Measurements from ENCODE around the gene ANXA3.

The ANXA3 gene

DNA sequence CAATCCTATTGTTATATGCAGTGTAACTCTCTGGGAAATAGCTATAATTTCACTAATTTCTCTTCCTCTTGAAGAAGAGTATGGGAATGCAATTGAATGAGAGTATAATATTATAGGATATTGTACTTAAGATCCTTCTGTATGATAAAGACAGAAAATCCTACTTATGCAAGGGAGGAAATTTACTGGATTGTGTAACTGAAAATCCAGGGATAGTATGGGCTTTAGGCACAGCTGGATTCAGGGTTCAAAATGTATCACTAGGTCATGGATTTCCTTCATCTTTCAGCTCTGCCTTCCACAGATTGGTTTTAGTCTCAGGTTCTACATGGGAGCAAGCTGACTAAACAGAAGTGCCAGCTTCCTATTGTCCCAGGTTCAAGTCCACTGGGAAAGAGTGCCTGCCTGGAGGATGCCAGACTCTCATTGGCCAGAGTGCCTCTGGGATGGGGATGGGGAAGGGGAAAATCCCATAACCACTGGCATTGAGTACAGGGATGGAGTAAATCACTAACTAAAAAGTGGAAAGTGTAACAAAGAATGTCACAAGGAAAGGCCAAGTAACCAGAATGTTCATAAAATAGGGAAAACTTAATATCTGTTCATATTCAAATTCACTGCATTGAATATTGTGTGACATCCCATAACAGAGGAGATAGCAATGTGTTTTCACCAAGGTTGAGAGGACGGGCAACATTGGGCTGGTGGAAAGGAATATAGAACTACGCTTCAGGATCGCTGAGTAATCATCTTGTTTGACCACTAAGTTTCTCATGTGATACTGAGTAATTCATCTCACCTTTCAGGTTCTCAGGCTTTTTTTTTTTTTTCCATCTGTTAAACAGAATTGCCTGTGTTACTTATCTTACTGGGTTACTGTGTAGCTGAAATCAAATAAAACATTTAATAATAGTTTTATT lies 75.7 kb downstream of the ANXA3 start:
- TF ChIP-seq EP300 (IDR thresholded peaks at IDR 0.05; ENCODE audit: borderline replicate concordance) (no peak), NFIC (IDR thresholded peaks at IDR 0.05) (no peak), CEBPB (IDR thresholded peaks at IDR 0.05) (no peak), RAD21 (IDR thresholded peaks at IDR 0.05; ENCODE audit: low read depth) (no peak), TCF12 (IDR thresholded peaks at IDR 0.05; ENCODE audit: low read depth) (no peak), TEAD4 (IDR thresholded peaks at IDR 0.05) (no peak), YY1 (IDR thresholded peaks at IDR 0.05; ENCODE audit: low read depth) (no peak), EGR1 (IDR thresholded peaks at IDR 0.05) (no peak), TAF1 (IDR thresholded peaks at IDR 0.05; ENCODE audit: low read depth) (no peak), CREB1 (IDR thresholded peaks at IDR 0.05; ENCODE audit: low read depth) (no peak), ZBTB7A (IDR thresholded peaks at IDR 0.05; ENCODE audit: low read depth) (no peak)
- TF ChIP-seq, protein P1, sequence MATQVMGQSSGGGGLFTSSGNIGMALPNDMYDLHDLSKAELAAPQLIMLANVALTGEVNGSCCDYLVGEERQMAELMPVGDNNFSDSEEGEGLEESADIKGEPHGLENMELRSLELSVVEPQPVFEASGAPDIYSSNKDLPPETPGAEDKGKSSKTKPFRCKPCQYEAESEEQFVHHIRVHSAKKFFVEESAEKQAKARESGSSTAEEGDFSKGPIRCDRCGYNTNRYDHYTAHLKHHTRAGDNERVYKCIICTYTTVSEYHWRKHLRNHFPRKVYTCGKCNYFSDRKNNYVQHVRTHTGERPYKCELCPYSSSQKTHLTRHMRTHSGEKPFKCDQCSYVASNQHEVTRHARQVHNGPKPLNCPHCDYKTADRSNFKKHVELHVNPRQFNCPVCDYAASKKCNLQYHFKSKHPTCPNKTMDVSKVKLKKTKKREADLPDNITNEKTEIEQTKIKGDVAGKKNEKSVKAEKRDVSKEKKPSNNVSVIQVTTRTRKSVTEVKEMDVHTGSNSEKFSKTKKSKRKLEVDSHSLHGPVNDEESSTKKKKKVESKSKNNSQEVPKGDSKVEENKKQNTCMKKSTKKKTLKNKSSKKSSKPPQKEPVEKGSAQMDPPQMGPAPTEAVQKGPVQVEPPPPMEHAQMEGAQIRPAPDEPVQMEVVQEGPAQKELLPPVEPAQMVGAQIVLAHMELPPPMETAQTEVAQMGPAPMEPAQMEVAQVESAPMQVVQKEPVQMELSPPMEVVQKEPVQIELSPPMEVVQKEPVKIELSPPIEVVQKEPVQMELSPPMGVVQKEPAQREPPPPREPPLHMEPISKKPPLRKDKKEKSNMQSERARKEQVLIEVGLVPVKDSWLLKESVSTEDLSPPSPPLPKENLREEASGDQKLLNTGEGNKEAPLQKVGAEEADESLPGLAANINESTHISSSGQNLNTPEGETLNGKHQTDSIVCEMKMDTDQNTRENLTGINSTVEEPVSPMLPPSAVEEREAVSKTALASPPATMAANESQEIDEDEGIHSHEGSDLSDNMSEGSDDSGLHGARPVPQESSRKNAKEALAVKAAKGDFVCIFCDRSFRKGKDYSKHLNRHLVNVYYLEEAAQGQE (IDR thresholded peaks at IDR 0.05; ENCODE audit: low read depth) = no peak
- TF ChIP-seq, protein P2, sequence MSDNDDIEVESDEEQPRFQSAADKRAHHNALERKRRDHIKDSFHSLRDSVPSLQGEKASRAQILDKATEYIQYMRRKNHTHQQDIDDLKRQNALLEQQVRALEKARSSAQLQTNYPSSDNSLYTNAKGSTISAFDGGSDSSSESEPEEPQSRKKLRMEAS (IDR thresholded peaks at IDR 0.05) = no peak

DNA sequence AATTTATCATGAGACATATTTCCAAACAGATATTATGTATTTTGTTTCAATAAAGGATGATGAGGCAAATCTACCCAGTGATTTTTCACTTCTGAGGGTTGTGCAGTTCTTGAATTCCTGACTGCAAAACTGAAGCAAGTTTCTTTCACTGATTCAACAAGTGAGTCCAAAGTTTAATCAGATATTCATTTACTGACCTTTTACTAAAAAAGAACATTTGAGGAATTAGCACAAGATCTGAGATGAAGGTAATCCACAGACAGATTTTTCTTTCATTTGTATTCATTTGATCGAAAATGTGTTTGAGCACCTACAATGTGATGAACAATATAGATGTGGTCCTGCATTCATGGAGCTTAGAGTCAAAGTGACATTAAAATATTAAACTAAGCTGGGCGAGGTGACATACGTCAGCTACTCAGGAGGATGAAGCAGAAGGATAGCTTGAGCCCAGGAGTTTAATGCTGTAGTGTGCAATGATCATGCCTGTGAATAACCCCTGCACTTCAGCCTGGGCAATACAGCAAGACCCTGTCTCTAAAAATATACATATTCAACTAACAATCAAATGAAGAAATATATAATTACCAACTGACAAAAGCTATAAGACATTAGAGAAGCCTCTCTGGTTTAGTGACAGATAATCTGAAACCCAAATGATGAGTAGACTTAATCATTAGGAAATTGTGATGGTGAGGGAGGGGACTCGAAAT lies 76.6 kb downstream of the ANXA3 start:
- no peak for TF ChIP-seq YY1 (IDR thresholded peaks at IDR 0.05; ENCODE audit: low read depth)
- TF ChIP-seq CREB1 (IDR thresholded peaks at IDR 0.05; ENCODE audit: low read depth) = no peak
- TF ChIP-seq RAD21 (IDR thresholded peaks at IDR 0.05; ENCODE audit: low read depth) = no peak
- no peak for TF ChIP-seq NFIC (IDR thresholded peaks at IDR 0.05)
- TF ChIP-seq CEBPB (IDR thresholded peaks at IDR 0.05) = no peak
- TF ChIP-seq, protein P2 (IDR thresholded peaks at IDR 0.05) = no peak
- TF ChIP-seq, protein P1 (IDR thresholded peaks at IDR 0.05; ENCODE audit: low read depth) = no peak
- TF ChIP-seq TEAD4 (IDR thresholded peaks at IDR 0.05) = no peak

DNA sequence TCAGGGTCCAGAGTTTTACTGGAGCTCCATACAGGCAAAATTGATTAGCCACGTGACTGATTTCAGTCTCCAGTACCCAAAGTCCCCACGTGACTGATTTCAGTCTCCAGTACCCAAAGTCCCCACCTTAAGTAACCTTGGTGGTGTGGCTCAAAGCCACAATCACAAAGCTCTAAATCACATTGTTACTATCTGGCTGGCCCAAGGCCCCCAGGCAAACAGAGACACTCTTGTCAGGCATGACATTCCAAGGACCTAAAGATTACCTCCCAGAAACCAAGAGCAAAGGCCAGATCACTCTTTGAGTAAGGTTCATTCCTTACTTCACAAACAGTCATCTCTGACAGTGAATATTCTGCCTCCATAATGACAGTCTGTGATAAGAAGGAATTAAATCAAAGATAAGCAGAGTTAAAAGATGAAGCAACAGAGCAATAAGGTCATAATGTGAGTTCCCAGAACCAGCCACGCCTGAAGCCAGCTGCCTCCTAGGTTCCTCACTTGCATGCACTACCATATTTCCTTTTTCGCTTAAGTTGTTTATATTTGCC lies 78.5 kb downstream of the ANXA3 start:
- TF ChIP-seq RAD21 (IDR thresholded peaks at IDR 0.05; ENCODE audit: low read depth) (no peak), FOXM1 (IDR thresholded peaks at IDR 0.05; ENCODE audit: borderline replicate concordance, low read depth) (no peak), EGR1 (IDR thresholded peaks at IDR 0.05) (no peak), TCF12 (IDR thresholded peaks at IDR 0.05; ENCODE audit: low read depth) (no peak), YY1 (IDR thresholded peaks at IDR 0.05; ENCODE audit: low read depth) (no peak), NFIC (IDR thresholded peaks at IDR 0.05) (no peak), CREB1 (IDR thresholded peaks at IDR 0.05; ENCODE audit: low read depth) (no peak), TEAD4 (IDR thresholded peaks at IDR 0.05) (no peak), EP300 (IDR thresholded peaks at IDR 0.05; ENCODE audit: borderline replicate concordance) (no peak), TAF1 (IDR thresholded peaks at IDR 0.05; ENCODE audit: low read depth) (no peak), ZBTB7A (IDR thresholded peaks at IDR 0.05; ENCODE audit: low read depth) (no peak), CEBPB (IDR thresholded peaks at IDR 0.05) (no peak)
- TF ChIP-seq, protein P2 (IDR thresholded peaks at IDR 0.05) = no peak
- TF ChIP-seq, protein P1 (IDR thresholded peaks at IDR 0.05; ENCODE audit: low read depth) = no peak
- TF ChIP-seq, protein P3, sequence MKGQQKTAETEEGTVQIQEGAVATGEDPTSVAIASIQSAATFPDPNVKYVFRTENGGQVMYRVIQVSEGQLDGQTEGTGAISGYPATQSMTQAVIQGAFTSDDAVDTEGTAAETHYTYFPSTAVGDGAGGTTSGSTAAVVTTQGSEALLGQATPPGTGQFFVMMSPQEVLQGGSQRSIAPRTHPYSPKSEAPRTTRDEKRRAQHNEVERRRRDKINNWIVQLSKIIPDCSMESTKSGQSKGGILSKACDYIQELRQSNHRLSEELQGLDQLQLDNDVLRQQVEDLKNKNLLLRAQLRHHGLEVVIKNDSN (IDR thresholded peaks at IDR 0.05) = no peak

All from Ishikawa (cell line).